Activated naive CD8-positive, alpha-beta T cell treated with anti-CD3 and anti-CD28 coated beads for 36 hours (primary cell): Measurements from ENCODE around the gene SLCO2A1. TPM values are rescaled to one million over a fixed set of nuclear protein-coding genes. Genes with fewer than 3 reads are reported as not detected.
"Not testable (repeated sequence)": the region's sequence is repeated elsewhere in the genome, so short reads cannot be mapped to it uniquely, and the experiment has no call there.

Experiments
- DNase-seq: peaks from one replicate; pipeline ENCODE4 v3.0.0; 2021
- H3K27ac Mint-ChIP-seq: one replicate; pipeline ENCODE4 v1.8.0; 2022; ENCODE audit warnings: mild to moderate bottlenecking, moderate library complexity, mixed read lengths
- H3K27me3 Mint-ChIP-seq: one replicate; pipeline ENCODE4 v1.8.0; 2022; ENCODE audit warnings: mild to moderate bottlenecking, mixed read lengths
- H3K36me3 Mint-ChIP-seq: one replicate; pipeline ENCODE4 v1.8.0; 2021; ENCODE audit warnings: mild to moderate bottlenecking, mixed read lengths
- H3K4me1 Mint-ChIP-seq: one replicate; pipeline ENCODE4 v1.8.0; 2021; ENCODE audit warnings: mixed read lengths
- H3K4me3 Mint-ChIP-seq: one replicate; pipeline ENCODE4 v1.8.0; 2022; ENCODE audit warnings: mild to moderate bottlenecking, moderate library complexity, mixed read lengths
- H3K9me3 Mint-ChIP-seq: one replicate; pipeline ENCODE4 v1.8.0; 2022; ENCODE audit warnings: mixed read lengths
- total RNA-seq, 2 experiments: library from RNA; stranded (reverse); gene quantifications; one replicate each; pipeline ENCODE4 v1.2.3, GENCODE V29; 2021

SLCO2A1 gene
- under 1 TPM in 1 of 2 experiments, not detected in 1; 0.08 TPM for total RNA-seq

GRCh38 chr3:134029734-134030378 is at the start of gene SLCO2A1:
Gene SLCO2A1 (minus strand): TSS chr3:134029925. CDS start chr3:134029802, 123 bp downstream.
- H3K9me3 Mint-ChIP-seq = no peaks in the 10 kb centered on the region
- peaks cover 54% of the 10 kb centered on the region for H3K27me3 Mint-ChIP-seq
- DNase-seq = peak; percentile 53

GRCh38 chr3:134079111-134079547 is 49.4 kb upstream of the SLCO2A1 start:
- Mint-ChIP-seq H3K27ac (no peak overlapping the region), H3K36me3 (no peaks in the 10 kb centered on the region), H3K27me3 (no peaks in the 10 kb centered on the region), H3K4me1 (no peaks in the 10 kb centered on the region), H3K9me3 (no peaks in the 10 kb centered on the region), H3K4me3 (no peak overlapping the region)
- DNase-seq = no peak

More at GRCh38 chr3:134029734-134030378, at the start of gene SLCO2A1:
- Mint-ChIP-seq H3K27ac (no peak within 1 kb of the TSS), H3K36me3 (no peaks in the 10 kb centered on the region), H3K4me1 (peaks cover 5% of the 10 kb centered on the region), H3K4me3 (peak within 1 kb of the TSS; percentile 79)

- H3K4me1 Mint-ChIP-seq = no peaks in the 10 kb centered on the region
- H3K36me3 Mint-ChIP-seq = no peaks in the 10 kb centered on the region
- no peak overlapping the region for H3K27ac Mint-ChIP-seq
- H3K9me3 Mint-ChIP-seq = no peaks in the 10 kb centered on the region
- no peaks in the 10 kb centered on the region for H3K27me3 Mint-ChIP-seq
- H3K4me3 Mint-ChIP-seq = no peak overlapping the region
- DNase-seq = no peak
Measured at GRCh38 chr3:134078169-134078831, 48.6 kb upstream of the SLCO2A1 start.

DNA sequence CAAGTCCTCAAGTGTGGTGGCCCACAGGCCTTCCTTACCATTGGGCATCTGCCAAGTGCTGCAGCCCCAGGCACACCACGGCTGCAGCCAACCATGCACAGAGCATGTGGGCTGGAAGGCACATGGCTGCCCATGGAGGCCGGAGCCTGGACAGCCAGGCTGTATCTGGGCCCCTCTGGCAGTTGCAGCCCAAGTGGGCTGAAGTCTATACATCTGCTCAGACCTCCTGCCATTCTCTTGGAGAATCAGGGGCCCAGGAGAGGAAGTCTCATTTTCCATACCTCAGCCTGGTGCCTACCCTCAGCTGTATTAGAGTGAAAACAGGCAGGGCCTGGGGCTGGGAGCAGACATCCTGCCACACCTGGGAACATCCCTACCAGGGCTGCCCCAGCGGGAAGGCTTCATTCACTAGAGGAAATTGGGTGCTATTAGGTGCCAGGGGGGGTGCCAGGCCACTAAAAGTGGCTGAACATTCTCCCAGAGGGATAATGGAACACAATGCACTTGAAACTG is 48.0 kb upstream of the SLCO2A1 start:
- Mint-ChIP-seq H3K4me3 (no peak overlapping the region), H3K4me1 (no peaks in the 10 kb centered on the region), H3K9me3 (no peaks in the 10 kb centered on the region), H3K36me3 (no peaks in the 10 kb centered on the region), H3K27ac (no peak overlapping the region), H3K27me3 (no peaks in the 10 kb centered on the region)
- no peak for DNase-seq

- Mint-ChIP-seq H3K4me1 (no peaks in the 10 kb centered on the region), H3K27ac (no peak overlapping the region), H3K9me3 (no peaks in the 10 kb centered on the region), H3K4me3 (no peak overlapping the region), H3K36me3 (no peaks in the 10 kb centered on the region), H3K27me3 (no peaks in the 10 kb centered on the region)
- no peak for DNase-seq
Measured at GRCh38 chr3:134076851-134077250, 47.1 kb upstream of the SLCO2A1 start.

GRCh38 chr3:134075846-134076245 is 46.1 kb upstream of the SLCO2A1 start:
- no peak for DNase-seq
- H3K4me3 Mint-ChIP-seq = no peak overlapping the region
- H3K27me3 Mint-ChIP-seq = no peaks in the 10 kb centered on the region
- H3K27ac Mint-ChIP-seq = no peak overlapping the region
- no peaks in the 10 kb centered on the region for H3K9me3 Mint-ChIP-seq
- no peaks in the 10 kb centered on the region for H3K4me1 Mint-ChIP-seq
- H3K36me3 Mint-ChIP-seq = no peaks in the 10 kb centered on the region

GRCh38 chr3:134075568-134075825 is 45.8 kb upstream of the SLCO2A1 start:
- H3K9me3 Mint-ChIP-seq = no peaks in the 10 kb centered on the region
- H3K27me3 Mint-ChIP-seq = no peaks in the 10 kb centered on the region
- no peak overlapping the region for H3K4me3 Mint-ChIP-seq
- H3K27ac Mint-ChIP-seq = no peak overlapping the region
- no peak for DNase-seq
- no peaks in the 10 kb centered on the region for H3K4me1 Mint-ChIP-seq
- no peaks in the 10 kb centered on the region for H3K36me3 Mint-ChIP-seq

GRCh38 chr3:134074790-134075567 is 45.3 kb upstream of the SLCO2A1 start:
- Mint-ChIP-seq H3K9me3 (no peaks in the 10 kb centered on the region), H3K36me3 (no peaks in the 10 kb centered on the region), H3K4me3 (no peak overlapping the region), H3K27me3 (no peaks in the 10 kb centered on the region), H3K4me1 (no peaks in the 10 kb centered on the region), H3K27ac (no peak overlapping the region)
- no peak for DNase-seq

DNA sequence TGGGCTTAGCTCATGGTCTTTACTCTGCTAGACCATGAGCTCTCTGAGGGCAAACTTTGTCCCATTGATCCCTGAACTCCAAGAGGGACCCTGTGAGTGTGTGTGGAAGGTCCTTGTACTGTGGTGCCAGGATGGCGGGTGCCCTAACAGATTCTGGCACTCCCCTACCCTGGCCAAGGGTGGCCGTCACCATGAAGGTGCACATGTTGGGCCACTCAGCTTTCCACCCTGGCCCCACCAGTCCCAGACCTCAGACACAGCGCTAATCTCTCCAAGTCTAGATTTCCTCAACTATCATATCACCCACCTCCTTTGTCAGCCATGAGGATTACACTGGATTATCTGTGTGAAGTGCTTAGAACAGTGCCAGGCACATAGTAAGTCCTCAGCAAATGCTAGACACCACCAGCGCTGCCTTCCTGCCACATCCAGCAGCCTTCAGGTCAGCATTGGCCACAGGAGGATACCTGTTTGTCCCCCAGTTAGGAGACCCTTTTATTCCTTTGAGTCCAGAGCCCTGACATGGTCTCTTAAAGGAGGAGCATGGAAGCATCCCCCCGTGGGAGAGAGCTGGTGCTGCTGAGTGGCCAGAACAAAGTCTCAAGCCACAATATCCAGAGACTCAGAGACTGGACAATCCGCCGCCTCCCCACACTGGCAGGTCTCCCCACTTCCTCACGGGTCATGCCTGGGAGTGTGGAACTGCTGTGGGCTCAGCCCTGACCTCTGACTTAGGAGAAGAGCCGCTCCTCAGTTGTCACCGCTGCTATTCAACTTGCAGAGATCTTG is 44.5 kb upstream of the SLCO2A1 start:
- no peaks in the 10 kb centered on the region for H3K4me1 Mint-ChIP-seq
- no peaks in the 10 kb centered on the region for H3K36me3 Mint-ChIP-seq
- H3K27ac Mint-ChIP-seq = no peak overlapping the region
- H3K4me3 Mint-ChIP-seq = no peak overlapping the region
- no peak for DNase-seq
- H3K9me3 Mint-ChIP-seq = no peaks in the 10 kb centered on the region
- H3K27me3 Mint-ChIP-seq = no peaks in the 10 kb centered on the region

GRCh38 chr3:134073583-134073945 is 43.8 kb upstream of the SLCO2A1 start:
- no peak for DNase-seq
- Mint-ChIP-seq H3K4me1 (no peaks in the 10 kb centered on the region), H3K36me3 (no peaks in the 10 kb centered on the region), H3K9me3 (no peaks in the 10 kb centered on the region), H3K4me3 (no peak overlapping the region), H3K27me3 (no peaks in the 10 kb centered on the region), H3K27ac (no peak overlapping the region)

- Mint-ChIP-seq H3K27me3 (no peaks in the 10 kb centered on the region), H3K4me3 (no peak overlapping the region), H3K9me3 (no peaks in the 10 kb centered on the region), H3K27ac (no peak overlapping the region), H3K36me3 (no peaks in the 10 kb centered on the region), H3K4me1 (no peaks in the 10 kb centered on the region)
- no peak for DNase-seq
Measured at GRCh38 chr3:134072881-134073582, 43.3 kb upstream of the SLCO2A1 start.

DNA sequence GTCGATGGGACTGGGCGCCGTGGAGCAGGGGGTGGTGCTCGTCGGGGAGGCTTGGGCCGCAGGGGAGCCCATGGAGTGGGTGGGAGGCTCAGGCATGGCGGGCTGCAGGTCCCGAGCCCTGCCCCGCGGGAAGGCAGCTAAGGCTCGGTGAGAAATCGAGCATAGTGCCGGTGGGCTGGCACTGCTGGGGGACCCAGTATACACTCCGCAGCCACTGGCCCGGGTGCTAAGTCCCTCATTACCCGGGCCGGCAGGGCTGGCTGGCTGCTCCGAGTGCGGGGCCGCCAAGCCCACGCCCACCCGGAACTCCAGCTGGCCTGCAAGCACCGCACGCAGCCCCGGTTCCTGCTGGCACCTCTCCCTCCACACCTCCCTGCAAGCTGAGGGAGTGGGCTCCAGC is 40.6 kb upstream of the SLCO2A1 start:
- not testable (repeated sequence) for H3K4me3 Mint-ChIP-seq, H3K36me3 Mint-ChIP-seq, DNase-seq, H3K27ac Mint-ChIP-seq, H3K9me3 Mint-ChIP-seq, H3K27me3 Mint-ChIP-seq, H3K4me1 Mint-ChIP-seq

DNA sequence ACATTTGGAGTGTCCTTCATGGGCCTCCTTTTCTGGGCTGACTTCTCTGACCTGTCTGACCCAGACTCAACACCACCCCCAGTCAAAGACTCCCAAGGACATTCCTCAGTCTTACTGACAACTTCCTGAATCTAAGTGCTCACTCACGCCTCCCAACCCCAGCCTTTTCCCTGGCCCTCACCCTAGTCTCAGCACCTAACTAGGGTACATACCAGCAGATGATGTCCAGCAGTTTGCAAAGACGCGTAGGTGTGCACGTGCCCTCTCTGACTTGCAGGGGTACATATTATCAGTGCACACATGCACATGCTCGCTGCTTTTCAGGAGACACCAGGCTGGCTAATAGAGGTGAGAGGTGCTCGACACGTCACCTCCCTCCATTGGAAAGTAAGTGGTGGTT is 38.7 kb upstream of the SLCO2A1 start:
- no peak overlapping the region for H3K27ac Mint-ChIP-seq
- no peaks in the 10 kb centered on the region for H3K4me1 Mint-ChIP-seq
- H3K36me3 Mint-ChIP-seq = no peaks in the 10 kb centered on the region
- no peak for DNase-seq
- H3K9me3 Mint-ChIP-seq = no peaks in the 10 kb centered on the region
- no peak overlapping the region for H3K4me3 Mint-ChIP-seq
- H3K27me3 Mint-ChIP-seq = no peaks in the 10 kb centered on the region

DNA sequence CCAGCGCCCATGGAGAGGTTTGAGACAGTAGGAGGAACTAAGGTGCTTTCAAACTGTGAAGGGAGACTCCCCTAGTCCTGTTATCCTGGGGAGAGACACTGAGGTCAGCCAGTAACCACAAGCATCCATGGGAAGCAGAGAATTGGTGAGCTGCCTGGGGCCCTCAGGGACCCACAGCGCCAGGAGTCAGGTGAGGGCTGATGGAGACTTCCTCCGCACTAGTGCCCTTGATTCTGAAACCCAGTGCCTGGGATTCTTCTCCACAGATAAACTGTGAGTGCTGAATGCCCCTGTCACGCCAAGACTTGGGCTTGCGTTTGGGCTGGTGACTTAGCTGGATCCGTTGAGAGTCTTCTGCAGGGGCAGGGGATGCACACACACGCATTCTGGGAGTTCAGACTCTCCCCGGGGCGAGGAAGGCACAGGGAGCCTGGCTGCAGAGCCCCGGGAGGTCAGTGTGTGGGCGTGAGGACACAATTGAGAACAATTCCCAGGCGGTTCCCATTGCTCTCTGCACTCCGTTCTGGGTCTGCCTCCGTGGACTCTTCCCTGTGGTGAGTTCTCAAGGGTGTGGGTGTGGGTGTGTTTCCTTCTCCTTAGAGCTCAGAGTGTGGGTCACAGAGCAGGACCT is 37.9 kb upstream of the SLCO2A1 start:
- DNase-seq = no peak
- Mint-ChIP-seq H3K36me3 (no peaks in the 10 kb centered on the region), H3K4me3 (no peak overlapping the region), H3K27ac (no peak overlapping the region), H3K27me3 (no peaks in the 10 kb centered on the region), H3K9me3 (no peaks in the 10 kb centered on the region), H3K4me1 (no peaks in the 10 kb centered on the region)
